GM18507 (cell line): ENCODE results near the gene PLD1.
"Not testable (repeated sequence)": the region's sequence is repeated elsewhere in the genome, so short reads cannot be mapped to it uniquely, and the experiment has no call there.

Source experiments
- DNase-seq: peaks from one replicate; pipeline ENCODE4 v3.0.0; 2011; ENCODE audit warnings: low read depth; ENCODE audit not compliant: insufficient read length; ENCODE audit errors: extremely low spot score
- FAIRE-seq: peaks from 2 replicates; lab custom pipeline; 2011; peaks lifted over from hg19 to GRCh38; lab: Jason Lieb, UNC

PLD1 gene

DNA sequence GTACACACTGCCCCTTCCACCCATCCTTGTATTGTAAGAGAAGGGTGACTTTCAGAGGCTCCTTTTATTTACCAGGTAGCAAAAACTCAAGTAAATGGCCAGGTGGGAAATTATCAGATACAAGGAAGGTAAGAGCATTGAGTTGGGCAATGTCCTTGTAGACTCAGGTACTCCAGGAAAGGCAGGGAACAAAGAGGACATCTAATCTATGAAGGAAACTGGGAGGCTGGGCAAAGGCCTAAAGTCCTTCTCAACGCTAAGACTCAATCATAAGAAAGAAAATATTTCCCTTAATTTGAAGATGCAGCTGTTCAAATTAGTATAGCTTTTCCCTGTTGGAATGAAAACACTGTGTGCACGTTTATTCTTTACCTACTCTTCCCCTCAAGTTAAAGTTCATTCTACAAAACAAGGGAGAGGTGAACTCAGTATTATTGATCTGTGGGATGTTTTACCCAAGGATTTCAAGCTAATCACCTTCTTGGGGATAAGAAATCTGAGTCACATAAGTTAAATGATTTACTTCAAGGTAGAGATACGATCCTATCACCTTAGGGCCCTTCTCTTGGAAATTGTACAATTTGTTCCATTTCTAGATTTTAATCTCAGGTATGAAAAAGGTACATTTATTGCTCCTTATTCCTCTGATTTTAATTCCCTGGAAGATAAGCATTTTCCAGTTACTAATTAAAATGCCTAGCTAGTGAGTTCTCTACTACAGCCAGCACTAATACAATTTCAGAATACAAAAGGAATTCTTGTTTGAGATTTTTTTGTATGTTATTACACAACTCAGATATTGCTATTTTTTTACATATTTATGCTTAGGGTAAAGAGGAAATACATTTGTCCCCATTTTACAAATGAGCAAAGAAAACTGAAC lies 80.6 kb downstream of the PLD1 start:
- DNase-seq, result no peak
- no peak for FAIRE-seq

DNA sequence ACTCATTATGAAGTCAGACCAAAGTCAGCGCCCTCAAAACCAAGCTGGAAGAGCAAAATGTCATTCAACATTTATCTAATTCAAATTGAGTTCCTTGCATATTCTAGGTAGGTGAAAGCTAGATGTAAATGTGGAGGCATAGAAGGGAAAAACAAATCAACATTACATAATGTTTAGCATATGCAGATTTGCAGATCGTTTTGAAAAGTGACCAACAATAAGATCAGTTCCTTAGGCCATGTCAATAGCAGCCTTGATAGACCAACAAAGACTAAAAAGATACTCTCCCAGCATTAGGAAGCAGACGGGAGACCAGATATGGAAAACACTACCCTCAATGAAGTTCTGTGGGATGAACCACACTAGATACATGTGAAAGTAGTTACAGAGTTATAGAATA lies 83.0 kb downstream of the PLD1 start:
- FAIRE-seq (no peak), DNase-seq (no peak)

DNA sequence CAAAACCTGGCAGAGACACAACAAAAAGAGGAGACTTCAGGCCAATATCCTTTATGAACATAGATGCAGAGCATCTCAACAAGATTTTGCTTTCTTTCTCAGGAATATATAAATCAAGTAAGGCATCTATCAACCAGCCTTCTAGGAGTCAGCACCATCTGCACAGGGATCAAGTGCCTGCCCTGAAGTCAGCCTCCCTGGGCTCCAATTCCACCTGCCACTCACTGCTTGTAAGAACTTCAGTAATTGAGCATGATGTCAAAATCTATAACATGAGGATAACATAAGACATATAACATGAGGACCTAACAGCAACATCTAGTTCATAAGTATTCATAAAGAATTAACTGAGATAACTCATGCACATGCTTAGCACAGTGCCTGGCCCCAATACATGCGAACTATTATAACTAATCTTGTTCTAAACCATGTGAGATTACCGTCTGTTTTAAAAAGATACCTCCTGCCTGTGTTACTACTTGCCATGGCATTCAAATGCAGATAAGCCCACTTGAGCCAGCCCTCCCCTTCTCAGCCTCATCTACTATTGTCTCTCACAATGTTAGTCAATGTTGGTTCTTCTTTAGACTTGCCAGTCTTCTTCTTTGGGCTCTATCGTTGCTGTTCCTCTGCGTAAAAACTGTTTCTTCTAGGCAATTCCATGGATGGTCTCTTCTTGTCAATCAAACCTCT lies 91.6 kb downstream of the PLD1 start:
- FAIRE-seq (no peak), DNase-seq (no peak)

DNA sequence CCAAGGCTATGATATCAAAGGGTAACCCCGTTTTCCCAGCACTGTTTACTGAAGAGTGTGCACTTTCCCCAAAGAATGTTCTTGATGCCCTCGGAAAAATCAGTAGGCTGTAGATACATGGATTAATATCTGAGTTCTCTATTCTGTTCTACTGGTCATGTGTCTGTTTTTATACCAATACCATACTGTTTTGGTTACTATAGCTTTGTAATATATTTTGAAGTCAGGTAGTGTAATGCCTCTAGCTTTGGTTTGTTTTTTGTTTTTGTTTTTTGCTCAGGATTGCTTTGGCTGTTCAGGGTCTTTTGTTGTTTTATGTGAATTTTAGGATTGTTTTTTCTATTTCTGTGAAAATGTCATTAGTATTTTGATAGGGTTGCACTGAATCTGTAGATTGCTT lies 95.1 kb downstream of the PLD1 start:
- FAIRE-seq (no peak), DNase-seq (no peak)

DNA sequence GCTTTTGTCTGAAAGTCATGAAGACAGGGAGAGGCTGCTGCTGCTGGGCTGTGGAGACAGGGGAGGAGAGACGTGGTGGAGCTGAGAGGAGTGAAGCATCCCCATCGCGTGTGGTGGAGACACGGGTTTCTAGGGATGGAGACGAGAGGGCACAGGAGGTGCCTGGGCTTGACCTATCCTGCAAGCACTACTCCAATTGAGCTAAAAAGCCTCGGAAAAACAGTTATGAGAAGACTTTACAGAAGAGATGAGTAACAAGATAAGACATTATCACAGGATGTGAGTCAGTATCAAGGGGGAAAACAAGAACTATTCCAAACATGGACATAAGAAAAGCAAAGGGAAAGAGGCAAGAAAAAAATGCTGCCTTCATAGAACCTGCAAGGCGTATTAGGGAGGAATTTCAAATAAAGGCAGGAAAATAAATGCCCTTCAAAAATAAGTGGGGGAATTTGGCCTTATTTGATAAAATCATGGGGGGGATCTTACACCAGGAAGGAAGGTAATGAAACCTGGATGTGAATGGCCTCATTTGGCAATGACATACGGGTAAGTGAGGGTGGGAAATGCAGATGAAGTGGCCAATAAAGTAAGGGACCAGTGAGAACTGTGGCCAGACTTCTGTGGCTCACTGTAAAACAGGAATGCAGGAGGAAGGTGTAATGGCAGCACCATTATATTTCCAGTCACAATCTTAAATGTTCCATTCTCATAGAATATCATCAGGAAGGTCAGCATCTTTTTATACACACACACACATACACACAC lies 97.9 kb downstream of the PLD1 start:
- FAIRE-seq (no peak), DNase-seq (no peak)

DNA sequence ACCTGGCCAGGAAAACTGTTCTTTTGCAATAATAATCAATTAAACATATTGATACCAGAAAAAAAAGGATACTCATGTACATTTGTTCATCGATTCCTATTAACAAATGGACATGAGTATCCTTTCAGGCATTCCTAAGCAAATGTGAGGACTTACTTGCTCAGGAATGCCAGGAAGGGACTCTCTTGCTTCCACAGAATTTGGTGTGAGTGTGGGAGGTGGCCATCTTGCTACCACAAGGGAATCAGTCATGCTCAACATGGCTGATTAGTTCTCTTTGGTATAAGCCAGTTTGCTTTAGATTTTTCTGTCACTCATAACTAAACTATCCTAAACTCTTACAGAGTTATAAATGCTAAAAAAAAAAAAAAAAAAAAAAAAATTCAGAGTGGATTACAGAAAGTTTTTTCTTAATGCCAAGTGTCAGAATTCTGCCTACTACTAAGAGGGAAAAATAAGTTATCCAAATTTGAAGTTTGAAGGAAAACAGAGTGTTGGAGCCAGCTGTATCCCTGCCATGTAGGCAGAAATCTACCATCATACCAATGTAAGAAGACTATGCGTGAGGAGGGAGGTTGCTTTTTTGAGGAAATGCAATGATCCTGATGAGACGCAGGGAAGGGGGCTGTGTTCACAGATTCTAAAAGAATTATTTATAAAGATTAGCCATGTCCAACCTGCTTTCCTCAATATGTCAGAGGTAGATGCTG lies 98.7 kb downstream of the PLD1 start:
- DNase-seq, result no peak
- FAIRE-seq, result no peak

DNA sequence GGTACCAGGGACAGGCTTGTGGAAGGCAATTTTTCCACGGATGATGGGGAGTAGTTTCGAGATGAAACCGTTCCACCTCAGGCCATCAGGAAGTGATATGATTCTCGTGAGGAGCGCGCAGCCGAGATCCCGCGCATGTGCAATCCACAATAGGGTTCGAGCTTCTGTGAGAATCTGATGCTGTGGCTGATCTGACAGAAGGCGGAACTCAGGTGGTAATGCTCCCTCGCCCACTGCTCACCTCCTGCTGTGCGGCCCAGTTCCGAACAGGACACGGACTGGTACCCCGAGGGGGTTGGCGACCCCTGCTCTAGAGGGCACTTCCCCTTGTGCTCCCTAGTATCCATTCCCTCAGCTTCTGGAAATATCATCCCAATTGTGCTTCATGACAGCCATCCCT lies 99.9 kb downstream of the PLD1 start:
- DNase-seq, result no peak
- FAIRE-seq, result no peak

DNA sequence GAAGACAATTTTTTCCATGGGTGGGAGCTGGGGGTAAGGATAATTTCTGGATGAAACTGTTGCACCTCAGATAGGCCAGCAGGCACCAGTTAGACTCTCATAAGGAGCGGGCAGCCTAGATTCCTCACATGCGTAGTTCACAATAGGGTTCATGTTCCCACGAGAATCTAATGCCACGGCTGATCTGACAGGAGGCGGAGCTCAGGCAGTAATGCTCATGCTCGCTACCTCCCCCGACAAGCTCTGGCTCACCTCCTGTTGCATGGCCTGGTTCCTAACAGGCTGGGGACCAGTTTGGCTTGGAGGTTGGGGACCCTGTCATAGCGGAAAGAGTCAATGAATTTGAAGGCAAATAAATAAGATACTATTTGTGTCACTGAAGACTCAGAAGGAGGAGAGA lies 105.5 kb downstream of the PLD1 start:
- FAIRE-seq (no peak), DNase-seq (no peak)

DNA sequence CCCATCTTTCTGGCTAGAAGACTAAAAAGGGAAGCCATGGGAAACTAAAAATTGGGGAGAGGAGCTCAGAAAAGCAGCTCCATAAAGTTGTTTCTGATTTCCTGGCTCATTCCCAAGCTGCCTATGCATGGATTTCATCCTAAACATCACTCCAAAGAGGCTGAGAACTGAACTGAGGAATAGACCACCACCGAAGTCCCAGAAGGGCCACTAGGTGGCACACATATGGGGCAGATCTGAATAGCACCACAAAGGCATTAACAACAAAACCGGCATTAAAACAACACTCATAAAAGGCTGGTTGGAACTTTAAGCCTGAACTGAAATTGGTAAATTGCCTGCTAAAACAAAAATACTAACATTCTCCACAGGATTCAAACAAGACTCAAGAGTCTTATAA lies 106.3 kb downstream of the PLD1 start:
- no peak for DNase-seq
- FAIRE-seq, result peak; percentile 39

DNA sequence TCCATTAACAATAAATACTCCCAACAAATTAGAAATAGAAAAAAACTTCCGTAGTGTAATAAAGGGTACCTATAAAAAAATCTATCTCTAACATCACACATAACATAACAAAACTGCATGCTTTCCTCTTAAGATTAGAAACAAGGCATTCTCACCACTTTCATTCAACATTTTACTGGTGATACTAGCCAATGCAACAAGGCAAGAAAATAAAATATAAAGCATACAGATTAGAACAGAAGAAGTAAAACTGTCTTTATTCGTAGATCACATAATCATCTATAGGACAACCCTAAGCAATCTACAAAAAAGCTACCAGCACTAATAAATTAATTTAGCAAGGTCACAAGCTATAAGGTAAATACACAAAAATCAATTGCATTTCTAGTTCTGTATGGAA lies 107.1 kb downstream of the PLD1 start:
- FAIRE-seq, result no peak

DNA sequence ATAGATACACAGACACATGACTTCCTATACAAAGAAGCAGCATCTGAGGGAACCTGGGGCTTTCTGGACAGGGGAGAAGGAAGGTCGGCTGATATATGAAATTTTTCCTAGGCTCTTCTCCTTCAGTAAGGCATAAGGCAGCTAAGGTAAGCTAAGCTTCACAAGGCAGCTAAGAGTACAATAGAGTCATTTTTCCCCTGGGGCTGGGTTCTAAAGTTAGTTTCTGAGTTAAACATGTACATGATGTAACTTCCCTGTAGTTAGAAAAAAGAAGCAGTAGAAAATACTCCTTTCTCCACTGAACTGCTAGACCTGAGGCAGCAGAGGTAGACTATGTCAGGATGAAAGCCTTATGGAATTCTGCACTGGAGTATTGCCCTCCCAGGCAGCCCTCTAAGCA lies 109.6 kb downstream of the PLD1 start:
- no peak for DNase-seq
- no peak for FAIRE-seq

More for the DNA sequence above, 107.1 kb downstream of the PLD1 start:
- DNase-seq, result no peak

DNA sequence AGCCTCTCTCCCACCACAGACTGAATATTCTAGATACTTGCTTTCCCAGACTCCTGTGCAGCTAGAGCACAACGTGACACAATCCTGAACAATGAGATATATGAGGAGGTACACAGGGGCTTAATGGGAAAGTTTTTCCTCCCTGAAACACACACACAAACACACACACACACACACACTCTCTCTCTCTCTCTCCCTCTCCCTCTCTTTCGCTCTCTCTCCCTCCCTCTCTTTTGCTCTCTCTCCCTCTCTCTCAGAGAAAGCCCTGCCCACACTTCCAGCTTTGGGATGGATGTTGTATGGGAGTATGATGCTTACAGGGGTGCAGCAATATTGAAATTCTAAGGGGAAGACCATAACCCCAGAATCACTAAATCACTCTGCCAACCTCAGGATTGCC lies 110.1 kb downstream of the PLD1 start:
- no peak for FAIRE-seq
- DNase-seq, result no peak

DNA sequence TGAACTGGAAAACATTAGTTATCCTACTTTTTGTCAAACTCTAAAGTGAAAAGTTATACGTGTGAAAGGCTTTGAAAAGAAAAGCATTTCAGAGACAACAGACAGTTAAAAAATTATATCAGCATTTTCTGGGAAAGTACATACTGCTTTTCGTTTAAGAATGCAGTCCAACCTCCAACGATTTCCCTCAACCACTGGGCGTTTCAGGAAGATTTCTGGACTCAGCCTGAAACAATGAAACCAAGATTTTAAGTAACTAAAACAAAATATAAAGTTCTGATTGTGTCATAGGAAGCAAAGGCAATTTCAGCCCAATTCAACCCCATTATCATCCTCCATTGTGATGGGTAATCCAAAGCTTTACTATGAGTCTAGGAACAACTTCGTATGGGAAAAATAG lies 110.7 kb downstream of the PLD1 start:
- FAIRE-seq (no peak), DNase-seq (no peak)

DNA sequence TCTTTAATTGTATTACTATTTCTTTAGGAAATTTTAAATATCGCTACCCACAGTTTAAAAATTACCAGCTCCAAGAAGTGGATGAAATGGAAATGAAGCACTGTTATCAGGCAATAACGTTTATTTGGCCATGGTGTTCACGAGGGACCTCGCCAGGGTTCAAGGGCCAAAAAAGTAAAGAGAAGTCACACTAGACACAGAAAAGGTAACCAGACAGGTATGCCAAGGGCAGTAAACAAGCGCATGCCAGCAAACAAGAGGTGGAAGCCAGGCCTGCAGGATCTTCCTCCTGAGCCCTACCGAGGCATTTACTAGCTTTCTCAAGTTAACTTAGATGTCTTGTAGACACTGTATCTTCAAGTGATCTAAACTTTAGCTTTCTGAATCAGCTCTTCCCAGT lies 113.5 kb downstream of the PLD1 start:
- DNase-seq, result no peak
- no peak for FAIRE-seq

DNA sequence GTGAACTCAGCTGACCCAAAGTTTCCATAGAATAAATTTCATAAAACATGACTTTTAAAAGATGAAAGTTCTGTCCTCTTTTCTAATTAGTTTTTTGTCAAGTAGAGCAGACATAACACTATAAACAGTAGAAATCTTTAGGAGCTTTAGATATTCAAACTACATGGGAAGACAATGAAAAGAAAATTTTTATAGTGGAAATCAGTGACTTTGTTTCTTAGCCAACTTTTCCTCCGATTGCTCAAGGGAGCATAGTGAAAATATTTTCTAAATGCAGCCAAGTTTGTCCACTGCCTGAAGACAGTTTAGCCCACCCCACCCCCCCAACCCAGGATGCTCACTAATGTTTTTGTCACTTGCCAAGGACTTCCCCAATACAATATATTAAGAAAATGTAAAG lies 114.9 kb downstream of the PLD1 start:
- no peak for DNase-seq
- no peak for FAIRE-seq

DNA sequence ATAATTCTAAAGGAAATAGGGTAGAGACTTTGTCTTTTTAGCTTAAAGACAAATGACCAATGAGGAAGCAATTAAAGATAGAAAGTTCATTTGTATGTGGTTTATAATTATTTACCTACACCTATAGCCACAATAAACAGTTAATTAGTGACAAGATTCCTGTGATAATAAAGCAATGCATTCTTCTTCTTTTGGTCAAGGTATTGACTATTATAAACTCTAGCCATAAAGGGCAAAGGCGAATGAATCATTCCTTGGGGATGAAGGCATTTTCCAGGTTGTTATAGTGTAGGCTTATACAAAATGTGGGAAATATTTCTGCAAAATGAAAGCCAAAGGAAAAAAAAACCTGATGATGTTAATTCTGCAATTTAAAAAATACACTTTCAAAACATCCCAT lies 115.4 kb downstream of the PLD1 start:
- no peak for FAIRE-seq

DNA sequence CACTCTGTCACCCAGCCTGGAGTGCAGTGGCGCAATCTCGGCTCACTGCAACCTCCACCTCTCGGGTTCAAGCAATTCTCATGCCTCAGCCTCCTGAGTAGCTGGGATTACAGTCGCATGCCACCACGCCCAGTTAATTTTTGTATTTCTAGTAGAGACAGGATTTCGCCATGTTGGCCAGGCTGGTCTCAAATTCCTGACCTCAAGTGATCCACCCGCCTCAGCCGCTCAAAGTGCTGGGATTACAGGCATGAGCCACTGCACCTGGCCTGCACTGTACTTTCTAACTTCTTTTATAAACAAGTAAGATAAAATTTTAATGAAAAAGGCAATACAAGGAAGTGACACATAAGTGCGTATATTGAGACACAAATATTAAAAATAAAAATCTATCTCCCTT lies 117.7 kb downstream of the PLD1 start:
- not testable (repeated sequence) for FAIRE-seq

More for the DNA sequence above, 115.4 kb downstream of the PLD1 start:
- no peak for DNase-seq

DNA sequence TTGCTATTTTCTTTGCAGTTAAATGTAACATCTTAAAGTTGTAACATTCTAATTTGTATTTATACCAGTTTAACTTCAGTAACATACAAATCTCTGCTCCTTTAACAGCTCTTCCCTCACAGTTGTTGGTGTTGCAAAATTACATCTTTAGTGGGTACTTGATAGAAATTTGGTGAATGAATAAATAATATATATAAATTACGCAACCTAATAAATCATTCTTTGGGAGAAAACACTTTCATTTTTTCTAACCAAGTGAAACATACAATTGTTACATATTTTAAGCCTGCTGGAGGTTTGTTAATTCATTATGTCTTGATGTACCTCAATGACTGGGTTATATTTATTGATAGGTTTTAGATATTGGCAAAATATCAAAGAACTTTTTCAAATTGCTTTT lies 118.8 kb downstream of the PLD1 start:
- no peak for DNase-seq
- FAIRE-seq, result no peak

More for the DNA sequence above, 117.7 kb downstream of the PLD1 start:
- DNase-seq, result not testable (repeated sequence)

DNA sequence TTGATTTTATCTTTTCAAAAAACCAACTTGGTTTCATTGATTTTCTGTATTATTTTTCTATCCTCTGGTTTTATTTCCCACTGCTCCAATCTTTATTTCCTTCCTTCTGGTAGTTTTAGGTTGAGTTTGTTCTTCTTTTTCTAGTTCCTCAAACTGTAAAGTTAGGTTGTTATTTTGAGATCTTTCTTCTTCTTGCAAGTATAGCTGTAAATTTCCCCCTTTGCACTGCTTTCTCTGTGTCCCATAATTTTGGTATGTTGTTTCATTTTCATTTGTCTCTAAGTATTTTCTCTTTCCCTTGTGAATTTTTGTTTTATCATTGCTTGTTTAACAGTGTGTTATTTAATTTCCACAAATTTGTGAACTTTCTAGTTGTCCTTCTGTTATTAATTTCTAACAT lies 120.0 kb downstream of the PLD1 start:
- peak; percentile 77 for FAIRE-seq
- no peak for DNase-seq

DNA sequence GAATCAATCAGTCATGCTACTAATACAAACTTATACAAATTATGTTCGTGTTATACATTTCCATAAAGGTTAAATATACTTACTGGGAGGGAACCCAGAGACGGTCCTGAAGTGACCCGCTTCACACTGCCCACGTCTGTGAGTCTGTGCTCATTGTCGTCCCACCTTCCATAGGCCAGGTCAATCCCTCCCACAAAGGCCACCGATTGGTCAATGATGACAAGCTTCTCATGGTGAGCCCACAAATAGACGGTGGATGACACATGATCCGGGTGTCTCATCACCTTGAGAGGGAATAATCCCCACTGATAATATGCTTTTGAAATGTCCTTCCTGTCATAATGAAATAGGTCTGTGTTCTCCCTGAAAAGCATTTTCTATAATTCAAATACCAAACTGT lies 121.7 kb downstream of the PLD1 start:
- FAIRE-seq (no peak), DNase-seq (no peak)
